OCI-LY3 (cell line): Measurements from ENCODE around the gene PPM1N.

Experiments
- CTCF ChIP-seq: fragments of 200-600, 300-600 bp; sonication (generic); IDR thresholded peaks from 2 replicates; pipeline ENCODE4 v1.5.1; 2014; ENCODE audit warnings: antibody characterized with exemption, low read length, low read depth
- EZH2phosphoT487 ChIP-seq: fragments of 200-600 bp; shearing (Covaris generic); IDR thresholded peaks from 2 replicates; pipeline ENCODE4 v1.6.1; 2018; ENCODE audit warnings: antibody characterized with exemption, mixed run types, low read depth

DNA sequence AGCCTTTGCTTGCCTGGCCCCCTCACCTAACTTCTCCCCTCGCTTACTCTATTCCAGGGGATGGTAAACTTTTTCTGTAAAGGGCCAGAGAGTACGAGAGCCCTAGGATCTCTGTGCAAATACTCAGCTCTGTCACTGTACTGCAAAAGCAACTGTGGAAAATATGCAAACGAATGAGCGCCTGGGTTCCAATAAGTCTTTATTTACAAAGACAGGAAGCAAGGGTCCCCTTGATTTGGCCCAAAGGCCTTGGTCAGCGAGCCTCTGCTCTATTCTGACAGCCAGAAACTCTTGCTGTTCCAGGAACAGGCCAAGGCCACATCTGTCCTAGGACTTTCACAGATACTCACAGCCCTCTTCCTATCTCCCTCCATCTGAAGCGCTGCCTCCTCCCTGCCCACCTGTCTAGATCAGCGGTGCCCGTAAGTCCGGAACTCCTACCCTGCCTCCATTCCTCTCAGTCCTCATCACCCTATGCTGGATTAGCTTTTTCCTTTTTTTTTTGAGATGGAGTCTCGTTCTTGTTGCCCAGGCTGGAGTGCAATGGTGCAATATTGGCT is 49.0 kb downstream of the PPM1N start:
- TF ChIP-seq CTCF, result no peak
- no peak for TF ChIP-seq EZH2phosphoT487
